Stimulated activated CD8-positive, alpha-beta memory T cell treated with anti-CD3 and anti-CD28 coated beads, Interleukin-2, amount 100 ng/mL, for 1 hour (primary cell): ENCODE data around the gene USP49.
"Not testable (repeated sequence)": the region's sequence is repeated elsewhere in the genome, so short reads cannot be mapped to it uniquely, and the experiment has no call there.

Experiments
- DNase-seq, 2 donors: peaks; one replicate each; pipeline ENCODE4 v3.0.0-alpha.2; 2020; ENCODE audit warnings: low read depth in 2 of 2

USP49 gene

DNA sequence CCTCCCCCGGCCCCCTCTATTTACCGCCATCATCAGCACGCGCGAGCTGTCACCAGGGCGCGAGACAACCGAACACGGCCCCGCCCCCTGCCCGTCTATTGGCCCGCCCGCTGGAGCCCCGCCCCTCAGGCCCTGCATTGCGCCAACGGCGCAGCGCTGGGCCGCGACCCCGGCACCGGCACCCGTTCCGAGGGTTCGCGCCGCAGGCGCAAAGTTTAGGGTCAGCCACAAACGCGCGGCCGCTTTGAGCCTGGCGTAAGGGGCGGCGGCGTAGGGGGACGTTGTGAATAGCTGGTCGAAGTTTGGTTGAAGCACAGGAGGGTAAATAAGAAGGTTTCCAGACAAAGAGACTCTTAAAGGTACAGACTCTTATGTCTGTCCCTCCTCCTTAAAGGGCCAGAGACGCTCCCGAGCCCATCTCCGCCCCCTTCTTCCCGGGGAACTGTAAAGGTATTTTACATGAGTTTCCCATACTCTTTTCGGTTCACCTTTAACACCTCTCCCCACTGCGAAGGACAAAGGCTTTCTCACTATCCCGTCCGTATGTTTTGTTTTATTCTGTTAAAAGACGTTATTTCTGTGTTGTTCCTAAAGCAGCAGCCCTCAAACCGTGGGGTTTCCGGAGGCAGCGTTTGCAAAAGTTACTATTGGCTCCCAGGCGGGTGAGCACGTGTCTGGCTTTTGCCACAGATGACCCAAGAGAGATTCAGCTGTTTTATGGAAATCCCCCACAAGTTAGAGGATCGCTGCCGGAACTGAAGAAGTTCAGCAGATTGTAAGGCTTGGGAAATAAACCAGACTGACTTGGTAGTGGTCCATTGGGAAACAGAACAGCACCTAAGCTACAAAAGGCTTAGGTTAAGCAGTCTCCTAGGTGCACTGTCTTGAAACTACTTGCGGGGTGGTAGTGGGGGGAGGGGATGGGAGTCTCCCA lies at the start of gene USP49:
Gene USP49, minus strand, starts transcription at position 76 of the 934 bp plus-strand sequence. CDS start 88,392 bp downstream, outside the sequence.
- DNase-seq: peak; percentile 78 to 90

DNA sequence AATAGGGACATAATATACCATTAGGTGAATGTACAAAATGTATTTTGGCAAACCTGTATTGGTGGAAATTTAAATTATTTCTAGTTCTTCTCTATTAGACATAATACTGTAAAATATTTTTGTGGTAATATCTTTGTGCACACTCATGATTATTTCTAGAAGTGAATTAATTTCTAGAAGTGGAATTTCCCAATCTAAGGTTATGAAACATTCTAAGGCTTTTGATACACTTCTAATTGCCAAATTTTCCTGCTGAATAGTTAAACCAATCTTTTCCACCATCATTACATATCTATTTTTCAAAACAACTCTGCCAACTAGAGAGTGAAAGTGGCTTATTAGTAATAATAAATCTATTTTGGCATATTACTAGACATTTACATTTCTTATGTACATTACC lies 48.3 kb upstream of the USP49 start:
- no peak for DNase-seq

GRCh38 chr6:41942882-41943281 lies 47.7 kb upstream of the USP49 start:
- not testable (repeated sequence) for DNase-seq

DNA sequence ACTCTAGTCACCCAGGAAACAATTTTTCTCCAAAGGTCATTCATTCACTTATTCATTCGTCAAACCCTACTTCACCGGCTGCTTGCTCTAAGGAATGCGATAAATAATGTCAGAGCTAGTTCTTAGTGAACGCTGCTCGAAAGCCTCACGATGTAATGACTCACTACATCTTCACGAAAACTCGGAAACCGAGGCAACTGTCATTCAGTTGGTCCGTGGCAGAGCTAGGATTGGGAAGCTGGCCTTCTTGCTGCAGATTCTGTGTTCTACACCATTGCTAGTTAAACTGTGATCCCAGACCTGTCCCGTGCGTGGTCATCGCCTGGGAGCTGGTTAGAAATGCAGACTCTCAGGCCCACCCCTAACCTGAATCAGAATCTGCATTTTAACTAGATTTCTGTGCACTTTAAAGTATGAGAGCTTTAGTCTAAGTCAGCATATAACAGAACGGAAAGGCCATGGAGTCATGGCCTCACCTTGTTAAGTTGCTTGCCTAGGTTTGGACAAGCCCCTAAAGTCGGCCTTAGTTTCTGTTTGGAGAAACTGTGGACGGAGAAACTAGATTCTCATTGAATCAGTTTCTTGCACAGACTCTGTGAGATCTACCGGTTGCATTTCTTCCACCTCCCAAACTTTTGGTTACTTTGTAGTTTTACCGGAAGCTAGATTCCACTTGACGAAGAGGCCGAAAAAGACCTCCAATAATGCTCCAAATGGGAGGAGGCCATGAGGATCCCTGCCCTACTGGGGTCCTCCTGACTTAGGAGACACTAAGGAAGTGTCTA lies 47.1 kb upstream of the USP49 start:
- DNase-seq: no peak

DNA sequence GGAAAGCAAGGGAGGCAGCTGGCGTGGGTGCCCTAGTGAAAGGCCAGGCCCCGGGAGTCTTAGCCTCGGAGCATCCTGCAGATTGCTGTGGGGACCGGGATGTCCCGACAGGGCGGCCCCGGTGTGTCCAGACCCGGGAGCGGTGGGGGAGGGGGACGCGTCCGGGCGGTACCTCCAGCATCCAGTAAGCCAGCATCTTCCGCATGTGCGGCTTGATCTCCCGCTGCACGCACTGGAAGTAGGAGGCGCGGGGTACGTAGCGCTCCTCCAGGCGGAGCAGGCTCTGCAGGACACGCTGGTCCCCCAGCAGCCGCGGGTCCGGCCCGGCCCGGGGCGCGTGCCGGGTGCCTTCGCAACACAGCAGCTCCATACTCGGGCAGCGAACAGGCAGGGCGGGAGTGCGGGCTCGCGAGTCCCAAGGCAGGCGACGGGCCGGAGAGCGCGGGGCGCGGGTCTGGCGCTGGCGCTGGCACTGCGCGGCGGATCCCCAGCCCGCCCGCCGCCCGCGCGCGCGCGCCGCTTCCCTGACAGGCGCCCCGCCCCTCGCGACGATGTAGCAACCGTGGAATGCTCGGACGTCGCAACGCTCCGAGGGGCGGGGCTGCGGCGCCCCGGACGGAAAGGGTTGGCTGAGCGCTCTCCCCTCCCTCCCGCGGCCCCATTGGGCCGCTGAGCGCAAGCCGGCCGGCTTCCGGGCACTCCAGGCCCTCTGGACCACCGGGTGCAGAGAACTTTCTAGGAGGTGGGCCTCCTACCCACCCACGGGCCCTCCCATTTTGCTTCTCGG lies 46.3 kb upstream of the USP49 start, which contains the start of gene CCND3:
Gene CCND3, minus strand, starts transcription at position 529 of the 787 bp plus-strand sequence. Its CDS starts 159 bp downstream, at position 370.
- peak; percentile 70 to 74 for DNase-seq

GRCh38 chr6:41940759-41941279 lies 45.6 kb upstream of the USP49 start:
- DNase-seq: no peak

- no peak for DNase-seq
These were observed 44.9 kb upstream of the USP49 start for GRCh38 chr6:41939848-41940758.

DNA sequence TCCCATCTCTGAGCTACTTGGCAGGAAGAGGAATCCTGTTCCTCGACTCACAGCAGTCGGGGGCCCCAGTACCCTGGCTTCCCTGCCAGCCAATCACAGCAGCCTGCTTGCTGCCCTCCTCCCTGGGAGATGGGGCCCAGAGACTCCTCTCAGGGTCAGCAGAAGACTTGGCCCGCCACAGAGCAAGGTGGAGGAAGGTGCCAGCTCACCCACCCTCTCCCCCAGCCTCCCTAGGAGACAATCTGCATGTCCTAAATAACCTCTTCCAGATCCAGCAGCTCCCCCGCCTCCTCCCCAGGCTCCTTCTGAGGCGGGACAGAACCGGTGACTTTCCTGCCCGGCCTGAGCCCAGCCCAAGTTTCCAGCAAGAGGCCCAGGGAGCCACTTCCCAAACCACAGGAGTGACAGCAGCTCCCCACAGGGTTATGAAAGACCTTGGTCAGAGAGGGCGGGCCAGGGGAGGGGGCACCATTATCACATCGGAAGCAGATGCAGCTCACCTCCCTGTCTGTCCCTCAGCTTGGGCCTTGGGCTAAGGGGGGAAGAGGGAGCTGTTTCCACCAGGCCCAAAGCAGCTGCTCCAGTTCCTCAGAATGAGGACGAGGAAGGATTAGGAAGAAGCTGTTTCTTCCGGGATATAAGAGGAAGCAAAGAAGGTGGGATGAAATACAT lies 44.1 kb upstream of the USP49 start:
- no peak for DNase-seq

DNA sequence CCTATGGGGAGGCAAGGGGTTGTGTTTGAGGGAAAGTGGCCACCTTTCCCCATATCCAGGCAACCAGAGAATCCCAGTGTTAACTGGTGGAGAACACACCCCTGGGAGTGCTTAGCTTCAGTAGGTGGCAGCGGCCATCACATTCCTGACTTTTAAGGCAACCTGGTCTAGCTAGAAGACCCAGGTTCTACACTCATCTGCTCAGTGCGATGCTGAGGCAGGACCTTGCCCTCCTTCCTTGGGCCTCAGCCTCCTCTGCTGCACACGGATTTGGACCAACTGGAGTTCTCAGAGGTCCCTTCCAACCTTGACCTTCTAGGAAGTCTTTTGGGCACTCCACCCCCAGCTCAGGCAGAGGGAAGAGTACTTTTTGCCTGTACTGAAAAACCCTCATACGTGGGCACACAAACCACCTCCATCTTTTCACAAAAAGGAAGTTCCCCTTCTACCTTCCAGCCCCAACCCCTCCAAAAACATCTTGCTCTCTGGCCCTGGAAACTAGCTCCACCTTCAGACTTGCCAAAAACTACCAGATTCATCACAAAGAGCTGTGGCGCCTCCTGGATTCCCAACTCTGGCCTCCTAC lies 43.5 kb upstream of the USP49 start:
- no peak for DNase-seq

- no peak for DNase-seq
These were observed 42.8 kb upstream of the USP49 start for GRCh38 chr6:41937861-41938574.

GRCh38 chr6:41937472-41937860 lies 42.3 kb upstream of the USP49 start:
- no peak for DNase-seq

- DNase-seq: peak; percentile 45 to 63
These were observed 41.1 kb upstream of the USP49 start for GRCh38 chr6:41936073-41936837.

GRCh38 chr6:41935685-41936072 lies 40.5 kb upstream of the USP49 start:
- DNase-seq: no peak

- no peak for DNase-seq
These were observed 40.0 kb upstream of the USP49 start for GRCh38 chr6:41935193-41935574.

GRCh38 chr6:41934278-41935192 lies 39.4 kb upstream of the USP49 start:
- DNase-seq: no peak

DNA sequence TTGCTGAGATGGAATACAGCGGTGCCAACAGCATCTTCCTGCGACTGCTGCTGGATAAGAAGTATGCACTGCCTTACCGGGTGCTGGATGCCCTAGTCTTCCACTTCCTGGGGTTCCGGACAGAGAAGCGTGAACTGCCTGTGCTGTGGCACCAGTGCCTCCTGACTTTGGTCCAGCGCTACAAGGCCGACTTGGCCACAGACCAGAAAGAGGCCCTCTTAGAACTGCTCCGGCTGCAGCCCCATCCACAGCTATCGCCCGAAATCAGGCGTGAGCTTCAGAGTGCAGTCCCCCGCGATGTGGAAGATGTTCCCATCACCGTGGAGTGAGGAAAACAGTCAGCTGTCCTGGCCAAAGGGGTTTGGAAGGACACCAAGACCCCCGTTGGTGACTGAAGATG lies 37.2 kb upstream of the USP49 start:
- DNase-seq: no peak

- no peak for DNase-seq
These were observed 36.6 kb upstream of the USP49 start for GRCh38 chr6:41931792-41932191.
